Sigmoid colon (tissue), 4 donors: Measurements from ENCODE around the gene NR2F1.
A peak's percentile ranks its signal among the peaks of the same experiment; 100 is the strongest.

Source experiments
- EP300 ChIP-seq, 4 donors: sonication (generic); formaldehyde crosslinking; IDR thresholded peaks; one replicate each; pipeline ENCODE4 v1.6.1; 2017; ENCODE audit warnings: antibody characterized with exemption in 4 of 4
- POLR2A ChIP-seq, 2 donors: fragments of 450-650 bp; IDR thresholded peaks; one replicate each; pipeline ENCODE4 v1.6.1; 2016; ENCODE audit warnings: antibody characterized with exemption in 2 of 2, mild to moderate bottlenecking in 2 of 2, moderate library complexity in 2 of 2
- POLR2AphosphoS5 ChIP-seq, 4 donors: sonication (generic); formaldehyde crosslinking; IDR thresholded peaks; one replicate each; pipeline ENCODE4 v1.6.1; 2017; ENCODE audit warnings: antibody characterized with exemption in 4 of 4
- TF ChIP-seq, protein P1 (sequence below), 4 experiments: fragments of 450-650 bp in 3 of 4; fragments of 200-600 bp in 1 of 4; IDR thresholded peaks; one replicate each; pipeline ENCODE4 v1.5.1; 2016 to 2019; ENCODE audit warnings: antibody characterized with exemption in 4 of 4, mild to moderate bottlenecking in 3 of 4, moderate library complexity in 2 of 4

DNA sequence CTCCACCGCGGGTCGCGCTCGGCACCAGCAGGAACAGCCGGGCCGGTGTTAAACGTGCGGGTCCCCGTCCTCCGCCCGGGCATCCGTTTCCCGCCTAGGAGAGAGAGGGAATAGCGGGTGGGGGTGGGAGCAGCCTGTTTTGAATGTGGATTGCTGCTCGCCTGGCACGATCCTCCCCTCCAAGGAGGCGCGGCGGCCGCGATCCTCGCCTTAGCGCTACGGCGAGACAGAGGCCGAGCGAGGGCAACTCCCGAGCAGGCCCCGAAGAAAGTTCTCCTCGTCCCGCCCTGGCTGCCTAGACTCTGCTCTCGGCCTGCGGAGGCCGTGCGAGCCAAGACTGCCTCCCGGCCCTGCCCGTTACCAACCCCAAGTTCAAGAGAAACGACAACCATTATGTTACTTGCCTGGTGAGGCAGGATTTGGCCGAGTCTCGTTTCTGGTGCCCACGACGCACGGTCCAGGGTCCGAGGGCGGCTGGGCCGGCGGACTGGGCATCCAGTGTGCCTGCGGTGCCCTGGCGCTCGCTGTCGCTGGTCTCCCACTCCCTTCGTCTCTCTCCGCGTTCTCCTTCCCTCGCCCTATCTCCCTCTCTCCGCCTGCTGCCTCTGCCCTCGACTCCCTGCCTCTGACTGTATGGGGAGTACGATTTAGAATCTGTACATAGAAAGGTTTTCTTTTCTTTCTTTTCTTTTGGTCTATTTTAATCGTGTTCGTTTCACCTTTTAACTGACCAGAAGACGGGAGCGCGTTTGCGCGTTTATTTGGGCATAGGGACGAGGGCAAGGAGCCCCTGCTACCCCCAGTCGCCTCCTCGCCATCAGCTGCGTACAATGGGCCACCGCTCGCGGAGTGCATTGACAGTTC, 2.7 kb upstream of the NR2F1 start:
- TF ChIP-seq EP300 (IDR thresholded peaks at IDR 0.05) = no peak
- TF ChIP-seq, protein P1, sequence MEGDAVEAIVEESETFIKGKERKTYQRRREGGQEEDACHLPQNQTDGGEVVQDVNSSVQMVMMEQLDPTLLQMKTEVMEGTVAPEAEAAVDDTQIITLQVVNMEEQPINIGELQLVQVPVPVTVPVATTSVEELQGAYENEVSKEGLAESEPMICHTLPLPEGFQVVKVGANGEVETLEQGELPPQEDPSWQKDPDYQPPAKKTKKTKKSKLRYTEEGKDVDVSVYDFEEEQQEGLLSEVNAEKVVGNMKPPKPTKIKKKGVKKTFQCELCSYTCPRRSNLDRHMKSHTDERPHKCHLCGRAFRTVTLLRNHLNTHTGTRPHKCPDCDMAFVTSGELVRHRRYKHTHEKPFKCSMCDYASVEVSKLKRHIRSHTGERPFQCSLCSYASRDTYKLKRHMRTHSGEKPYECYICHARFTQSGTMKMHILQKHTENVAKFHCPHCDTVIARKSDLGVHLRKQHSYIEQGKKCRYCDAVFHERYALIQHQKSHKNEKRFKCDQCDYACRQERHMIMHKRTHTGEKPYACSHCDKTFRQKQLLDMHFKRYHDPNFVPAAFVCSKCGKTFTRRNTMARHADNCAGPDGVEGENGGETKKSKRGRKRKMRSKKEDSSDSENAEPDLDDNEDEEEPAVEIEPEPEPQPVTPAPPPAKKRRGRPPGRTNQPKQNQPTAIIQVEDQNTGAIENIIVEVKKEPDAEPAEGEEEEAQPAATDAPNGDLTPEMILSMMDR (IDR thresholded peaks at IDR 0.05) = no peak
- TF ChIP-seq POLR2A (IDR thresholded peaks at IDR 0.05) = no peak
- TF ChIP-seq POLR2AphosphoS5 (IDR thresholded peaks at IDR 0.05) = peak in 2 of 4 donors; percentile 4 to 11
